PFSK-1 (cell line): ENCODE data around the gene TOMM6.

Experiments used
- FOXP2 ChIP-seq: optimal IDR thresholded peaks from 2 replicates; pipeline ENCODE3; 2011; ENCODE audit warnings: borderline replicate concordance, control low read depth, inconsistent platforms; ENCODE audit not compliant: insufficient read depth; ENCODE audit errors: extremely low read length, extremely low read depth
- POLR2AphosphoS5 ChIP-seq: IDR thresholded peaks from 2 replicates; pipeline ENCODE4 v1.6.1; 2012; ENCODE audit warnings: low read depth, mild to moderate bottlenecking, control low read depth, low read length, moderate library complexity
- REST ChIP-seq, 2 experiments: IDR thresholded peaks; 2 replicates each; pipeline versions ENCODE4 v1.6.1 to v1.8.0; 2011 to 2012; ENCODE audit warnings: low read depth in 2 of 2, low read length in 2 of 2, control low read depth in 1 of 2, inconsistent platforms in 1 of 2, mild to moderate bottlenecking in 1 of 2, moderate library complexity in 1 of 2; ENCODE audit not compliant: insufficient read depth in 1 of 2
- SIN3A ChIP-seq: IDR thresholded peaks from 2 replicates; pipeline ENCODE4 v1.6.1; 2012; ENCODE audit warnings: mild to moderate bottlenecking, low read length, moderate library complexity, borderline replicate concordance; ENCODE audit not compliant: insufficient read depth
- TAF1 ChIP-seq: IDR thresholded peaks from 2 replicates; pipeline ENCODE4 v1.6.1; 2012; ENCODE audit warnings: low read length, control low read depth, borderline replicate concordance; ENCODE audit not compliant: insufficient read depth

The TOMM6 gene

GRCh38 chr6:41744236-41744787, 43.2 kb upstream of the TOMM6 start:
- TF ChIP-seq SIN3A (no peak), TAF1 (no peak), POLR2AphosphoS5 (no peak), FOXP2 (no peak), REST (IDR thresholded peaks at IDR 0.05; ENCODE audit: insufficient read depth in 1 of 2, low read depth in 2 of 2, low read length in 2 of 2) (no peak)

DNA sequence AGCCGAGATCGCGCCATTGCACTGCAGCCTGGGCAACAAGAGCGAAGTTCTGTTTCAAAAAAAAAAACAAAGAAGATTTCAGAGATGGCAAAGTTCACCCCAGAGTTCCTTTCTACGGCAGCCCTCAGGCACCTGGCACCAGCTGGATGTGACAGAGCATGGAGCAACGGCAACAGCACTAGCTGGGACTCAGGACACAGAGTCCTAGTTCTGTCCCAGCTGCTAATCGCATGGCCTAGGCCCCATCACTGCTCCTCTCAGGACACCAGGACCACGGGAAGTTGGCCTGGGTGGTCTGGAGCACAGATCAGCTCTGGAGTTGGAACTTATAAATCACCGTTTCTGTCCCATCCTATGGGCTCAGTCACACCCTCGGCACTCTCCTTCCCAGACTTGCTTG, 41.4 kb upstream of the TOMM6 start:
- no peak for TF ChIP-seq REST (IDR thresholded peaks at IDR 0.05; ENCODE audit: insufficient read depth in 1 of 2, low read depth in 2 of 2, low read length in 2 of 2)

GRCh38 chr6:41747256-41748101, 40.0 kb upstream of the TOMM6 start, which contains the start of gene PGC:
Gene PGC, minus strand, starts transcription at chr6:41747397. Its CDS starts 63 bp downstream, at chr6:41747334.
- TF ChIP-seq FOXP2 (no peak), TAF1 (no peak), SIN3A (no peak), POLR2AphosphoS5 (no peak), REST (IDR thresholded peaks at IDR 0.05; ENCODE audit: insufficient read depth in 1 of 2, low read depth in 2 of 2, low read length in 2 of 2) (no peak)

- TF ChIP-seq REST (IDR thresholded peaks at IDR 0.05; ENCODE audit: insufficient read depth in 1 of 2, low read depth in 2 of 2, low read length in 2 of 2) (no peak), POLR2AphosphoS5 (no peak), SIN3A (no peak), FOXP2 (no peak), TAF1 (no peak)
Measured at GRCh38 chr6:41748102-41748477, 39.4 kb upstream of the TOMM6 start.

DNA sequence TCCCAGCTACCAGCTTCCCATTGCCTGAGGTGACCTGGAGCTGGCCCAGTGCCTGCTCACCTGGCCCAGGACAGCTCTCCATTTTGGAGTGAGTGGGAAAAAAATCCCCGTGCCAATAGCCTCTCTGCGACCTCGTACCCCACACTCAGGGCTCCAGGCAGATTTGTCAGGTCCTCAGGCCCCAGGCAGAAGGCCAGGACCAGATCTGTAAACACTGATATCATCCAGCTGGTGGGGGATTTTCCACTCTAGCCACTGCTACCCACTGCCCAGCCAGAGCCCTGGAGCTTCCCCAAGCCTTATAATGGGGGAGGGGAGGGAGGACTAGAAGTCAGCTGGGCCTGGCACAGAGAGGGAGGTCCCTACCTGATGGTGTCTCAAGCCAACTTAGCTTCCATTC, 39.0 kb upstream of the TOMM6 start:
- TF ChIP-seq FOXP2 (no peak), POLR2AphosphoS5 (no peak), TAF1 (no peak)
